ENCODE data around the gene SYTL3. TPM values are rescaled to one million over a fixed set of nuclear protein-coding genes. Genes with fewer than 3 reads are reported as not detected.
"Not testable (repeated sequence)": the region's sequence is repeated elsewhere in the genome, so short reads cannot be mapped to it uniquely, and the experiment has no call there.

SYTL3 gene
- total RNA-seq, 2 donors from 2014 or later = 3.7 to 4.4 TPM

GRCh38 chr6:158792505-158792904 is 142.7 kb downstream of the SYTL3 start:
- not testable (repeated sequence) for ATAC-seq, DNase-seq
- intact Hi-C loops (cut with DNase I) = loop anchor here in 1 of 2 donors (5.0 to 10.0 kb wide), 2 partner anchors 62 to 180 kb away; no protein-coding TSS in a partner anchor

- intact Hi-C loops (cut with DNase I) = loop anchor here in 1 of 2 donors (5.0 to 10.0 kb wide), 2 partner anchors 61 to 179 kb away; no protein-coding TSS in a partner anchor
These were observed 143.6 kb downstream of the SYTL3 start for GRCh38 chr6:158793432-158793831.

GRCh38 chr6:158795516-158795915 is 145.7 kb downstream of the SYTL3 start:
- intact Hi-C loops (cut with DNase I) = loop anchor here in 1 of 2 donors (10.0 kb wide), 1 partner anchor 59 kb away; no protein-coding TSS in a partner anchor

More at GRCh38 chr6:158793432-158793831, 143.6 kb downstream of the SYTL3 start:
- ATAC-seq (peak in 1 of 2 donors; percentile 23), DNase-seq (no peak)

GRCh38 chr6:158796353-158796752 is 146.5 kb downstream of the SYTL3 start:
- intact Hi-C loops (cut with DNase I) = loop anchor here in 1 of 2 donors (10.0 kb wide), 1 partner anchor 58 kb away; no protein-coding TSS in a partner anchor
- ATAC-seq = no peak

More at GRCh38 chr6:158795516-158795915, 145.7 kb downstream of the SYTL3 start:
- no peak for ATAC-seq
- DNase-seq = no peak

GRCh38 chr6:158797331-158798310 is 147.8 kb downstream of the SYTL3 start:
- intact Hi-C loops (cut with DNase I) = loop anchor here in 1 of 2 donors (10.0 kb wide), 1 partner anchor 57 kb away; no protein-coding TSS in a partner anchor
- ATAC-seq = peak in 1 of 2 donors; percentile 76
- DNase-seq = no peak

More at GRCh38 chr6:158796353-158796752, 146.5 kb downstream of the SYTL3 start:
- no peak for DNase-seq

GRCh38 chr6:158798311-158798710 is 148.5 kb downstream of the SYTL3 start:
- intact Hi-C loops (cut with DNase I) = loop anchor here in 1 of 2 donors (10.0 kb wide), 1 partner anchor 56 kb away; no protein-coding TSS in a partner anchor
- ATAC-seq = no peak
- no peak for DNase-seq

GRCh38 chr6:158799051-158799792 is 149.4 kb downstream of the SYTL3 start:
- DNase-seq = no peak
- ATAC-seq = peak in 1 of 2 donors; percentile 42
- intact Hi-C loops (cut with DNase I) = loop anchor here in 1 of 2 donors (10.0 kb wide), 1 partner anchor 56 kb away; no protein-coding TSS in a partner anchor

- peak; percentile 65 to 67 for ATAC-seq
- DNase-seq = peak; percentile 72
- intact Hi-C loops (cut with DNase I) = no loop called here
These were observed 151.9 kb downstream of the SYTL3 start for GRCh38 chr6:158801655-158802294.

- intact Hi-C loops (cut with DNase I) = no loop called here
- ATAC-seq = no peak
- DNase-seq = no peak
These were observed 153.9 kb downstream of the SYTL3 start for GRCh38 chr6:158803733-158804143.

GRCh38 chr6:158804207-158804606 is 154.4 kb downstream of the SYTL3 start:
- no peak for DNase-seq
- intact Hi-C loops (cut with DNase I) = no loop called here

GRCh38 chr6:158805698-158806377 is 156.0 kb downstream of the SYTL3 start:
- ATAC-seq = no peak
- intact Hi-C loops (cut with DNase I) = no loop called here
- no peak for DNase-seq

More at GRCh38 chr6:158804207-158804606, 154.4 kb downstream of the SYTL3 start:
- no peak for ATAC-seq

- DNase-seq = no peak
- intact Hi-C loops (cut with DNase I) = no loop called here
- ATAC-seq = no peak
These were observed 157.9 kb downstream of the SYTL3 start for GRCh38 chr6:158807515-158808441.

GRCh38 chr6:158808442-158808833 is 158.6 kb downstream of the SYTL3 start:
- no peak for DNase-seq
- intact Hi-C loops (cut with DNase I) = no loop called here
- no peak for ATAC-seq

GRCh38 chr6:158808941-158809678 is 159.3 kb downstream of the SYTL3 start:
- intact Hi-C loops (cut with DNase I) = no loop called here
- DNase-seq = no peak
- no peak for ATAC-seq

- no peak for ATAC-seq
- DNase-seq = no peak
- intact Hi-C loops (cut with DNase I) = no loop called here
These were observed 160.6 kb downstream of the SYTL3 start for GRCh38 chr6:158810155-158811095.

Measured in left cardiac atrium (tissue), 4 donors.